Keratinocyte (primary cell): ENCODE data around the gene L3MBTL4. TPM values are rescaled to one million over a fixed set of nuclear protein-coding genes. Genes with fewer than 3 reads are reported as not detected.

ENCODE experiments used
- DNase-seq: peaks from one replicate; pipeline ENCODE4 v3.0.0-alpha.2; 2011; ENCODE audit warnings: low read depth, missing footprints, low spot score
- FAIRE-seq: peaks from 2 replicates; lab custom pipeline; 2011; peaks lifted over from hg19 to GRCh38; lab: Jason Lieb, UNC
- H2AFZ ChIP-seq: 2 replicates; pipeline ENCODE4 v1.6.0; 2012; ENCODE audit warnings: low read length, control low read depth, inconsistent platforms; ENCODE audit not compliant: control insufficient read depth
- H3K27ac ChIP-seq: 2 replicates; pipeline ENCODE4 v1.5.1; 2011; ENCODE audit warnings: low read length; ENCODE audit not compliant: control insufficient read depth, insufficient read depth
- H3K27me3 ChIP-seq: 3 replicates; pipeline ENCODE4 v1.6.0; 2011; ENCODE audit warnings: low read length; ENCODE audit not compliant: control insufficient read depth, insufficient read depth; ENCODE audit errors: extremely low read depth
- H3K36me3 ChIP-seq, 2 experiments: 2 replicates in 1 of 2; 3 replicates in 1 of 2; pipeline ENCODE4 v1.5.1; 2011; ENCODE audit warnings: low read length in 2 of 2, mild to moderate bottlenecking in 1 of 2; ENCODE audit not compliant: control insufficient read depth in 2 of 2, insufficient read depth in 2 of 2; ENCODE audit errors: extremely low read depth in 1 of 2
- H3K4me1 ChIP-seq: 3 replicates; pipeline ENCODE4 v1.5.1; 2011; ENCODE audit warnings: low read length; ENCODE audit not compliant: control insufficient read depth, insufficient read depth; ENCODE audit errors: extremely low read depth
- H3K4me2 ChIP-seq: 3 replicates; pipeline ENCODE4 v1.6.0; 2011; ENCODE audit warnings: low read depth, low read length; ENCODE audit not compliant: control insufficient read depth, insufficient read depth; ENCODE audit errors: extremely low read depth
- H3K4me3 ChIP-seq, 3 experiments: fragments of 200-600 bp in 1 of 3; sonication (generic) in 1 of 3; 2 replicates in 2 of 3; 3 replicates in 1 of 3; pipeline ENCODE4 v1.5.1; 2011 to 2016; ENCODE audit warnings: low read length in 3 of 3, mild to moderate bottlenecking in 3 of 3, control low read depth in 2 of 3, inconsistent platforms in 1 of 3, low read depth in 1 of 3, mixed read lengths in 1 of 3, mixed run types in 1 of 3, moderate library complexity in 1 of 3; ENCODE audit not compliant: control insufficient read depth in 2 of 3, insufficient read depth in 2 of 3; ENCODE audit errors: extremely low read depth in 1 of 3
- H3K79me2 ChIP-seq: 2 replicates; pipeline ENCODE4 v1.6.0; 2012; ENCODE audit warnings: low read length; ENCODE audit not compliant: control insufficient read depth, insufficient read depth
- H3K9ac ChIP-seq: 3 replicates; pipeline ENCODE4 v1.6.0; 2011; ENCODE audit warnings: low read length; ENCODE audit not compliant: control insufficient read depth, insufficient read depth; ENCODE audit errors: extremely low read depth
- H3K9me1 ChIP-seq: 3 replicates; pipeline ENCODE4 v1.6.0; 2011; ENCODE audit warnings: low read length; ENCODE audit not compliant: control insufficient read depth, insufficient read depth; ENCODE audit errors: extremely low read depth
- H3K9me3 ChIP-seq: 2 replicates; pipeline ENCODE4 v1.5.1; 2012; ENCODE audit warnings: low read depth, low read length; ENCODE audit not compliant: control insufficient read depth
- H4K20me1 ChIP-seq: 3 replicates; pipeline ENCODE4 v1.6.0; 2011; ENCODE audit warnings: low read length; ENCODE audit not compliant: control insufficient read depth, insufficient read depth; ENCODE audit errors: extremely low read depth
- CTCF ChIP-seq, 3 experiments: IDR thresholded peaks in 1 of 3; conservative IDR thresholded peaks in 1 of 3; optimal IDR thresholded peaks in 1 of 3; 2 replicates in 2 of 3; 3 replicates in 1 of 3; pipeline versions ENCODE3 to v1.5.1; 2011; ENCODE audit warnings: low read length in 3 of 3, mild to moderate bottlenecking in 3 of 3, moderate library complexity in 2 of 3, control low read depth in 1 of 3, inconsistent platforms in 1 of 3; ENCODE audit not compliant: insufficient read depth in 2 of 3; ENCODE audit errors: extremely low read depth in 1 of 3
- EZH2 ChIP-seq: IDR thresholded peaks from one replicate; pipeline ENCODE4 v1.6.1; 2012; ENCODE audit warnings: inconsistent platforms, mild to moderate bottlenecking, low read length, moderate library complexity
- dilution Hi-C: fragments of 300-500 bp; cut with MboI; formaldehyde crosslinking; loops from one replicate; pipeline ENCODE4 v1.7.0; 2020; ENCODE audit warnings: low sequenced_read_pairs; ENCODE audit not compliant: extremely low pct_ligation_motif_present
- polyA plus RNA-seq, 5 experiments: library from polyadenylated mRNA; depleted of rRNA in 3 of 5; stranded (reverse) in 3 of 5; stranded (forward) in 1 of 5; unstranded in 1 of 5; fragments of >200 nt; gene quantifications; 1 replicate in 1 of 5; 2 replicates in 3 of 5; 3 replicates in 1 of 5; pipeline versions ENCODE4 v1.2.1 to v1.2.3, GENCODE V29; 2011 to 2012; ENCODE audit warnings: missing spikeins in 2 of 5, low read depth in 1 of 5, low replicate concordance in 1 of 5

L3MBTL4 gene
- polyA plus RNA-seq, 1 donor (not counting 4 experiments of a cell fraction or from before 2014, with no cell fraction given) = 0.17 TPM

- Histone ChIP-seq H2AFZ (no peak overlapping the region), H4K20me1 (no peaks in the 10 kb centered on the region), H3K9me3 (no peaks in the 10 kb centered on the region), H3K4me3 (no peak overlapping the region), H3K4me1 (no peaks in the 10 kb centered on the region), H3K9me1 (no peaks in the 10 kb centered on the region), H3K27me3 (no peaks in the 10 kb centered on the region), H3K36me3 (no peaks in the 10 kb centered on the region), H3K27ac (no peak overlapping the region), H3K79me2 (no peaks in the 10 kb centered on the region), H3K9ac (no peak overlapping the region), H3K4me2 (no peak overlapping the region)
- no peak for FAIRE-seq
- dilution Hi-C loops = no loop called here
- no peak for DNase-seq
- TF ChIP-seq CTCF (optimal IDR thresholded peaks at IDR 0.05 in 1 of 3, IDR thresholded peaks at IDR 0.05 in 1 of 3, conservative IDR thresholded peaks at IDR 0.05 in 1 of 3; ENCODE audit: extremely low read depth in 1 of 3, insufficient read depth in 2 of 3, low read length in 3 of 3) = no peak
- TF ChIP-seq EZH2 = no peak
Measured at GRCh38 chr18:6221602-6222014, 193.1 kb downstream of the L3MBTL4 start.

GRCh38 chr18:6220129-6220528, 194.6 kb downstream of the L3MBTL4 start:
- H3K36me3 ChIP-seq = no peaks in the 10 kb centered on the region
- H3K27ac ChIP-seq = no peak overlapping the region
- H3K9me1 ChIP-seq = no peaks in the 10 kb centered on the region
- H3K79me2 ChIP-seq = no peaks in the 10 kb centered on the region
- H2AFZ ChIP-seq = no peak overlapping the region
- H3K9ac ChIP-seq = no peak overlapping the region
- FAIRE-seq = no peak
- no peaks in the 10 kb centered on the region for H4K20me1 ChIP-seq
- no peak for TF ChIP-seq EZH2
- TF ChIP-seq CTCF (optimal IDR thresholded peaks at IDR 0.05 in 1 of 3, IDR thresholded peaks at IDR 0.05 in 1 of 3, conservative IDR thresholded peaks at IDR 0.05 in 1 of 3; ENCODE audit: extremely low read depth in 1 of 3, insufficient read depth in 2 of 3, low read length in 3 of 3) = no peak
- DNase-seq = no peak
- no peaks in the 10 kb centered on the region for H3K27me3 ChIP-seq
- H3K4me3 ChIP-seq = no peak overlapping the region
- H3K4me1 ChIP-seq = no peaks in the 10 kb centered on the region
- no peaks in the 10 kb centered on the region for H3K9me3 ChIP-seq
- H3K4me2 ChIP-seq = no peak overlapping the region
- dilution Hi-C loops = no loop called here
